Lower leg skin (tissue), 4 donors: Measurements from ENCODE around the gene CTRB1. TPM values are rescaled to one million over a fixed set of nuclear protein-coding genes. Genes with fewer than 3 reads are reported as not detected.

Experiments
- DNase-seq, 2 donors: peaks; one replicate each; pipeline ENCODE4 v3.0.0-alpha.2; 2019; ENCODE audit warnings: low spot score in 2 of 2
- H3K4me3 ChIP-seq: fragments of 200-600 bp; sonication (generic); 2 replicates; pipeline ENCODE4 v1.5.1; 2017; ENCODE audit warnings: mild to moderate bottlenecking, low read depth; ENCODE audit not compliant: poor library complexity, severe bottlenecking
- CTCF ChIP-seq, 3 donors: fragments of 450-650 bp; IDR thresholded peaks; one replicate each; pipeline ENCODE4 v1.5.1; 2016; ENCODE audit warnings: antibody characterized with exemption in 3 of 3, mild to moderate bottlenecking in 3 of 3, moderate library complexity in 2 of 3
- POLR2A ChIP-seq, 2 donors: fragments of 450-650 bp; IDR thresholded peaks; one replicate each; pipeline ENCODE4 v1.6.1; 2016 to 2017; ENCODE audit warnings: antibody characterized with exemption in 2 of 2, mild to moderate bottlenecking in 1 of 2, moderate library complexity in 1 of 2
- WGBS, 2 donors: methylation state at CpG; one replicate each; pipeline ENCODE4 v1.1.5; 2018; 5-methylcytosine and 5-hydroxymethylcytosine counted together
- intact Hi-C: fragments of 100-400 bp; cut with DNase I; formaldehyde crosslinking; loops from one replicate; pipeline ENCODE4 v1.15.0; 2023; ENCODE audit warnings: low total_unique reads
- total RNA-seq, 4 donors: library from RNA; depleted of rRNA; stranded (reverse); fragments of >200 nt; gene quantifications; one replicate each; pipeline ENCODE4 v1.1.0, GENCODE V29; 2016

Gene CTRB1
- total RNA-seq, 4 donors from 2014 or later, result 1.0 TPM; not detected in 3

GRCh38 chr16:75234856-75235696 lies 16.3 kb downstream of the CTRB1 start:
- DNase-seq, result peak in 1 of 2 donors; percentile 85

GRCh38 chr16:75235721-75236193 lies 17.0 kb downstream of the CTRB1 start:
- 90 to 93% methylated on average over 26 to 27 of the region's 34 CpGs for WGBS, 2 donors
- intact Hi-C loops, result loop anchor here (5.0 kb wide), 2 partner anchors 152 to 167 kb away; no protein-coding TSS in a partner anchor
- H3K4me3 ChIP-seq, result no peak overlapping the region
- DNase-seq, result no peak
- TF ChIP-seq CTCF (IDR thresholded peaks at IDR 0.05) (no peak), POLR2A (IDR thresholded peaks at IDR 0.05) (no peak)

More at GRCh38 chr16:75234856-75235696, 16.3 kb downstream of the CTRB1 start:
- 83% methylated on average over 24 to 25 of the region's 48 CpGs for WGBS, 2 donors
- TF ChIP-seq POLR2A (IDR thresholded peaks at IDR 0.05), result no peak
- no peak for TF ChIP-seq CTCF (IDR thresholded peaks at IDR 0.05)
- intact Hi-C loops, result loop anchor here (5.0 kb wide), 2 partner anchors 152 to 167 kb away; no protein-coding TSS in a partner anchor
- H3K4me3 ChIP-seq, result no peak overlapping the region

- TF ChIP-seq POLR2A (IDR thresholded peaks at IDR 0.05), result no peak
- no peak for TF ChIP-seq CTCF (IDR thresholded peaks at IDR 0.05)
- intact Hi-C loops, result loop anchor here (5.0 kb wide), 2 partner anchors 151 to 166 kb away; no protein-coding TSS in a partner anchor
Observed at GRCh38 chr16:75236232-75236631, 17.4 kb downstream of the CTRB1 start.

GRCh38 chr16:75236736-75237397 lies 18.1 kb downstream of the CTRB1 start:
- intact Hi-C loops, result loop anchor here (5.0 kb wide), 2 partner anchors 150 to 165 kb away; no protein-coding TSS in a partner anchor
- TF ChIP-seq POLR2A (IDR thresholded peaks at IDR 0.05) (no peak), CTCF (IDR thresholded peaks at IDR 0.05) (no peak)
- 92 to 94% methylated on average over 11 to 26 of the region's 28 CpGs for WGBS, 2 donors
- no peak for DNase-seq
- H3K4me3 ChIP-seq, result no peak overlapping the region

More at GRCh38 chr16:75236232-75236631, 17.4 kb downstream of the CTRB1 start:
- 79 to 80% methylated on average over 7 of the region's 7 CpGs for WGBS, 2 donors
- H3K4me3 ChIP-seq, result no peak overlapping the region
- DNase-seq, result no peak

- H3K4me3 ChIP-seq, result no peak overlapping the region
- no peak for DNase-seq
- WGBS, 2 donors, result 84 to 89% methylated on average over 15 to 18 of the region's 18 CpGs
- intact Hi-C loops, result loop anchor here (5.0 kb wide), 2 partner anchors 150 to 165 kb away; no protein-coding TSS in a partner anchor
- no peak for TF ChIP-seq POLR2A (IDR thresholded peaks at IDR 0.05)
- TF ChIP-seq CTCF (IDR thresholded peaks at IDR 0.05), result no peak
Observed at GRCh38 chr16:75237398-75238131, 18.8 kb downstream of the CTRB1 start.
